Putamen (tissue), 1 donor: ENCODE results near the gene MMEL1.
A peak's percentile ranks its signal among the peaks of the same experiment; 100 is the strongest.
"Not testable (repeated sequence)": the region's sequence is repeated elsewhere in the genome, so short reads cannot be mapped to it uniquely, and the experiment has no call there.

ENCODE experiments used
- DNase-seq: peaks from one replicate; pipeline ENCODE4 v3.0.0-alpha.2; 2016; ENCODE audit warnings: low spot score

MMEL1 gene

GRCh38 chr1:2590233-2591141, 42.3 kb downstream of the MMEL1 start:
- DNase-seq = no peak

DNA sequence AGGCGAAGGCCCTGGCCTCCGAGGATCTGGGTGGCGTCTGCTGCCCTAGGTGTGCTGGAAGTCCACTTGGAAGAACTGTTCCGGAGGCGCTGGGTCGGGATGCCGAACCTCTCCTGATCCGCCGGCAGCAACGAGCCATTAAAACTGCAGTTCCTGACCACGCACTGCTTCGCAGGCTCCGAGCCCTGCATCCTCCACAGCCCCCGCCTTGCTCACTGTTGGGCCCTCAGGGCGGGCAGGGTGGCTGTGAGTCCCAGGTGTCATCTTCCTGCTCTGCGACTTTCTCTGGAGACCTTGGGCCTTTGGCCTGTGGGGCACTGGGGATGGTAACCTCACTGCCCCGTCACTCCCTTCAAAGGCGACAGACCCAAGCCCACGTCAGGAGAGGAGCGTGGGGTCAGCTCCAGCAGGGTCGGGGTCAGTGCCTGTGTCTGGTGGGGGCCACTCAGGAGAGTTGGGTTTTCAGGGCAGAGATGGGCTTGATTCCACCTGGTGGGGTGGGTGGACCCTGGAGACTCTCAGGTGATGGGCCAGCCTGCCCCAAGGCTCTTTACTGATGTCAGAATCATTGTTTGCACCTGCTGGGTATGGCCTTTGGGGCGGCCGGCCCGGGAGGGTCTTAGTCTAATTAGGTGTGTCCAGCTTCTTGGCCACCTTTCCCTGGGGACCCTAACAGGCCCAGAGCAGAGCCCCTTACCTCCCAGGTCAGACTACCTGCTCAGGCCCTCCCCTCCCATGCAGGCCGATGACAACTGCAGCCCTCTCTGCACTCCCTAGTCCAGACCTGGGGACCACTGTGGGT, 43.2 kb downstream of the MMEL1 start:
- DNase-seq = no peak

GRCh38 chr1:2588661-2589430, 44.0 kb downstream of the MMEL1 start:
- DNase-seq = no peak

- no peak for DNase-seq
Measured at GRCh38 chr1:2587860-2588571, 44.8 kb downstream of the MMEL1 start.

DNA sequence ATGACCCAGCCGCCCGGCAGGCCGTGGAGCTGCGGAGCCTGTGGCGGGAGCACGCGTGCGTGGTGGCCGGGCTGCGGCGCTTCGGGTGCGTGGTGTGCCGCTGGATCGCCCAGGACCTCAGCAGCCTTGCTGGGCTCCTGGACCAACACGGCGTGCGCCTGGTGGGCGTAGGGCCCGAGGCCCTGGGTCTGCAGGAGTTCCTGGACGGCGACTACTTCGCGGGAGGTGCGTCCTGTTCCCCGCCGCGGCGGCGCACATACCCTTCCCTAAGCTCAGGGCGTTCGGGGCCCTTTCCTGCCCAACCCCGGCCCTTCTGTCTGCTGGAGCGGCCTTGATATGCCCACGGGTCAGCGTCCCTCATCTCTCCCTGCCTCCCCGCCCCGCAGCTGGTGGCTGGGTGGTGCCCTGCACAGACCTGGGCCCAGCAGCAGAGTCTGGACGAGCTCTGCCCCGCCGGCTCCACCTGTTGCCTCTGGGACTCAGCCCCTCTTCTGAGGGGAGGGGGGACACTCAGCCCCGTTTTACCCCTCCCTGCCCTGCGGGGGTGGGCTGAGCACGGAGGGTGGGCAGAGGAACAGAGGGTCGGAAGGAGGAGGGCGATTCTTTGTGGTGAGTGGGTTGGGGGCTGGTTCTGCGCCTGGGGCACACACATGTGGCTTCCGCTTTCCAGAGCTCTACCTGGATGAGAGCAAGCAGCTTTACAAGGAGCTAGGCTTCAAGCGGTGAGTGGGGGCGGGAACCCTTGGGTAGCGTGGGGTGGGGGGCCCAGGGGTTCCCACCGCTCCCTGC, 45.6 kb downstream of the MMEL1 start:
- DNase-seq = no peak

GRCh38 chr1:2586154-2587070, 46.4 kb downstream of the MMEL1 start, which contains the start of gene PRXL2B:
Gene PRXL2B (plus strand): TSS chr1:2586777. CDS start chr1:2586886, 109 bp downstream.
- DNase-seq = peak; percentile 99

GRCh38 chr1:2585318-2586092, 47.3 kb downstream of the MMEL1 start:
- peak; percentile 71 for DNase-seq

DNA sequence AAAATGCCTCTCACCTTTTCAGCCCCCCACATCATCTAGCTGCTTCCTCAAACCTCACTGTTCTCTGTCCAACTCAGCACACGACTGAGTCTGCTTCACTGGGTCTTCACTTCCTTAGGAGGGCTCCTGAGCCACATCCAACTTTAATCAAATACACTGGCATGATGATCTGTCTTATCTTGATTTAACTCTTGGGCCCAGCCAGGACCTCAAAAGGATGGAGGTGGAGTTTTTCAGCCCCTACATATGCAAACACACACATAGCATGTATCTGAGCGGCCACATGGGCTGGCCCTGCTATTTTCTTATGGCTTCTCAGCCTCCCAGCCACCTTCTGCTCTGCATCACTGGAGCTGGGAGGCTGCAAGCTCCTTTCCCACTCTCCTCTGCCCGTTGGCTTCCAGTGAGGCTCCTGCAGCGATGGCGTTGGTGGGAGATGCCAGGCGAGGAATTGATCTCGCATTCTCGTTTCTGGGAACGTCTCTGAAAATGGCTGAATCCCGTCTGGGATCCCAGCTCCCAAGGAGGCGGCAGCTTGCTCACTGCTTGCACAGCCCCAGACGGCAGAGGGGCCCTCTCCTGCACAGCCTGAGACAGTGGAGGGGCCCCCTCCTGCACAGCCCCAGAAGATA, 48.0 kb downstream of the MMEL1 start:
- DNase-seq = peak; percentile 24

GRCh38 chr1:2583871-2584351, 48.9 kb downstream of the MMEL1 start:
- DNase-seq = no peak

- DNase-seq = no peak
Measured at GRCh38 chr1:2583331-2583791, 49.5 kb downstream of the MMEL1 start.

GRCh38 chr1:2582391-2582790, 50.4 kb downstream of the MMEL1 start:
- peak; percentile 12 for DNase-seq

DNA sequence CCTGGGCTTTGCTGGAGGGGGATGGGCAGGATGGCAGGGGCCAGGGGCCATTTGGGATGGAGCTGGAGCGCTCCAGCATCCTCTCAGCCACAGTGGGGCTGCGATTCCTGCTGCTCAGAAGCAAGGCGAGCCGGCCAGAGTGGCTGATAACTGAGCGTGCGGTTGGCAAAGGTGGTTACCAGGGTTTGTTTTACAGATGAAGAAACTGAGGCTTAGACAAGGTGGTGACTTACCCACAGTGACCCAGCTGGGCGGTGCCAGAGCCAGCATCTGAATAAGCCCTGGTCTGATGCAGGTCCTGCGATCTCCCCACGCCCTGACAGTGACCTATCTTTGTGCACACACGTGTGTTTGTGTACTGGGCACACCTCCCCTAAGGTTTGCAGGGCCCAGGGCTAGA, 52.1 kb downstream of the MMEL1 start:
- DNase-seq = no peak

- DNase-seq = no peak
Measured at GRCh38 chr1:2578758-2579118, 54.1 kb downstream of the MMEL1 start.

- DNase-seq = not testable (repeated sequence)
Measured at GRCh38 chr1:2577565-2578075, 55.2 kb downstream of the MMEL1 start.

- DNase-seq = no peak
Measured at GRCh38 chr1:2575801-2576663, 56.8 kb downstream of the MMEL1 start.

- DNase-seq = no peak
Measured at GRCh38 chr1:2574350-2574749, 58.5 kb downstream of the MMEL1 start.
